ENCODE data around the gene PCSK6. TPM values are rescaled to one million over a fixed set of nuclear protein-coding genes. Genes with fewer than 3 reads are reported as not detected.
"Not testable (repeated sequence)": the region's sequence is repeated elsewhere in the genome, so short reads cannot be mapped to it uniquely, and the experiment has no call there.

The PCSK6 gene
- total RNA-seq, 1 experiment from 2014 or later: 11.5 TPM

DNA sequence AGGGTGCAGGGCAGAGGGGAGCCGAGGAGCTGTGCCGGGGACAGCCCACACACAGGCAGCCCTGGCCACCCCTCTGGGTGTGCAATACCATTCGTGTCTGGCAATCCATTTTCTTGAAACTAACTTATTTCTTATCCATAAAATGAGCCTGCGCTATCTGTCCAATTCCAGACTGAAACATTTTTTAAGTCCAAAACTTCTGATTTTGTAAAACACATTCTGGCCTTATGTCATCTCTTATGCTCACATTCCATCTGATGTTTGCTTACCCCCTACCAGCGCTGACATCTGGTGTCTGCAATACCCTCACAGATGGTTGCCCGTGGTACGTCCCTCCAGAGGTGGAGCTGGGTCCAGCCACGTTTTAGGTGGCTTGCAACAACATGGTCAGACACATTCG, 31.8 kb downstream of the PCSK6 start:
- in situ Hi-C loops (cut with HindIII; ENCODE audit: low pct_unique_long_range_greater_than_20kb, low sequenced_read_pairs): no loop called here
- DNase-seq (ENCODE audit: low read depth, low spot score): no peak

DNA sequence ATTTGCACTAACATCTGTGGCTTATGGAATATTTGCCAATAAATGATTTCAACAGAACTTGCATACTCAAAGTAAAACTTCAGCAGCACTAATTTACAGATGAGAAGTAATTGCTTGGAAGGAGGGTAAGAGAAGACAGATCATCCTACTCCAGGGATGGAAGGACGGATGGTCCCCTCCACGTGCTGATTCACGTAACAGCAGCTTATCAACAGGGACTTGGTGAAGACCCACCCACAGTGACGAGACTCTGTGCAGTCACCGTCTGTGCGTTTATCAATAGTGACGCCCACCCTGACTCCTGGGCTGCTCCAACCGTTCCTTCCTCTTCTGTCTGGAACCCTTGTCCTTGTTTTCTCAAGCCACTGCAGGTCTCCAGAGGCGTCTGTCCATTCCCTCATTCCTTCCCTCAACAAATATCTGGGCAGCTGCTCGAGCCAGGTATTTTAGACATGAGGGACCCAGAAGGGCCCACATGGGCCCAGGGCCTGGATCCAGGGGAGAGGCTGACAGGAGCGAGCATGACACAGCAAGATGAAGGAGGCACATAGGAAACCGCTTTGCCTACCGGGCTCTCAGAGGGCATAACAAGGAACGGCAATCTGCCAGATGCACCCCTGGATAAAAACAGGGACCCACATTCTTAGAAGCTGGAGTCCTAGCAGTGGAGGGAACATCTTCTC, 33.3 kb downstream of the PCSK6 start:
- in situ Hi-C loops (cut with HindIII; ENCODE audit: low pct_unique_long_range_greater_than_20kb, low sequenced_read_pairs): no loop called here

DNA sequence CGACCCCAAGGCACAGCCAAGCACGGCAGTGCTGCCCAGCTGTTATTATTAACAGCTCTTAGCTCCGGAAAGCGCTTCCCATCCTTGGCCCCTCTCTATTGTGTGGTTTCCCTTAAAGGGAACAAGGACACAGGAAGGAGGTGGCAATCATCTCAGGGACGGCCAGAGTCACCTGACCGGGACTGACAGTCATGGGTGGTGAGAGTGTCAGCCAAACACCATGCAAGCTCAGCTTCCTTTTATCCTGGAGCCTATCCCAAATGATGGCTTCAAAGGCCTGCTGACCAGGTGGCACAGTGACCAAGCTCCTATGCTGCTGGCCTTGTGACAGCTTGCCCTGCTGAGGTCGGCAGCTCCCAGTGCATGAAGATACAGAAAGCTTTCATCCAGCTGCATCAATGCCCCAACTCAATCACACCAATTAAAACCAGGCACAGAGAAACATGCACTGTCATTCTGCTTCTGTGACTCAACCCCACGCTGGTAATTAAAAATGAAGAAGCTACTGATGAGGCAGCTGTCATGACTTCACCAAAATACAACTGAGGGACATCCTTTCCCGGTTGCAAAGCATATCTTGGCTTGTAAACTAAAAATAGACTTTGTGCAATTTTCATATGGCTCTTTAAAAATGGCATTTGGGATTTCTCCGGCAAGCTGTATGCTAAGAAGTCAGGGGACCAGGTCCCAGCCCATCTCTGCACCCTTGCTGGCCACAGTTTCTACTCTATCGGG, 34.0 kb downstream of the PCSK6 start:
- peak; percentile 72 for DNase-seq (ENCODE audit: low read depth, low spot score)

More for the DNA sequence above, 33.3 kb downstream of the PCSK6 start:
- no peak for DNase-seq (ENCODE audit: low read depth, low spot score)

DNA sequence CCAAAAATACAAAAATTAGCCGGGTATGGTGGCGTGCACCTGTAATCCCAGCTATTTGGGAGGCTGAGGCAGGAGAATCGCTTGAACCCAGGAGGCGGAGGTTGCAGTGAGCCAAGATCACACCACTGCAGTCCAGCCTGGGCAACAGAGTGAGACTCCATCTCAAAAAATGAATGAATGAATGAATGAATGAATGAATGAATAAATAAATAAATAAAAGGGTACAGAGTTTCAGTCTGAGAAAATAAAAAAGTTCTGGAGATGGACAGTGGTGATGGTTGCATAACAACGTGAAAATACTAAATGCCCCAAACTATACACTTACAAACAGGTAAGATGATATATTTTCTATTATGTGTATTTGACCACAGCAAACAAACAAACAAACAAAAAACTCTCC, 34.7 kb downstream of the PCSK6 start:
- in situ Hi-C loops (cut with HindIII; ENCODE audit: low pct_unique_long_range_greater_than_20kb, low sequenced_read_pairs): not testable (repeated sequence)

More for the DNA sequence above, 34.0 kb downstream of the PCSK6 start:
- in situ Hi-C loops (cut with HindIII; ENCODE audit: low pct_unique_long_range_greater_than_20kb, low sequenced_read_pairs): no loop called here

DNA sequence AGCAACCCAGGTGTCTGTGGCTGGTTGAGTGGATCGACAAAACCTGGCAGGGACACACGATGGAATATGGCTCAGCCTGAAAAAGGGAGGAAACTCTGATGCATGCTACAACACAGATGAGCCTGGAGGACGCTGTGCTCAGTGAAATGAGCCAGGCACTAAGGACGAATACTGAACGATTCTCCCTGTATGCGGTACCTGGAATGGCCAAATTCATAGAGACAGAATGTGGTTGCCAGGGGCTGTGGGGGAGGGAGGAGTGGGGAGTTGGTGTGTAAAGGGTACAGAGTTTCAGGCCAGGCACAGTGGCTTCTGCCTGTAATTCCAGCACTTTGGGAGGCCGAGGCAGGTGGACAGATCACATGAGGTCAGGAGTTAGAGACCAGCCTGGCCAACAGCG, 35.1 kb downstream of the PCSK6 start:
- in situ Hi-C loops (cut with HindIII; ENCODE audit: low pct_unique_long_range_greater_than_20kb, low sequenced_read_pairs): no loop called here

More for the DNA sequence above, 34.7 kb downstream of the PCSK6 start:
- DNase-seq (ENCODE audit: low read depth, low spot score): not testable (repeated sequence)

DNA sequence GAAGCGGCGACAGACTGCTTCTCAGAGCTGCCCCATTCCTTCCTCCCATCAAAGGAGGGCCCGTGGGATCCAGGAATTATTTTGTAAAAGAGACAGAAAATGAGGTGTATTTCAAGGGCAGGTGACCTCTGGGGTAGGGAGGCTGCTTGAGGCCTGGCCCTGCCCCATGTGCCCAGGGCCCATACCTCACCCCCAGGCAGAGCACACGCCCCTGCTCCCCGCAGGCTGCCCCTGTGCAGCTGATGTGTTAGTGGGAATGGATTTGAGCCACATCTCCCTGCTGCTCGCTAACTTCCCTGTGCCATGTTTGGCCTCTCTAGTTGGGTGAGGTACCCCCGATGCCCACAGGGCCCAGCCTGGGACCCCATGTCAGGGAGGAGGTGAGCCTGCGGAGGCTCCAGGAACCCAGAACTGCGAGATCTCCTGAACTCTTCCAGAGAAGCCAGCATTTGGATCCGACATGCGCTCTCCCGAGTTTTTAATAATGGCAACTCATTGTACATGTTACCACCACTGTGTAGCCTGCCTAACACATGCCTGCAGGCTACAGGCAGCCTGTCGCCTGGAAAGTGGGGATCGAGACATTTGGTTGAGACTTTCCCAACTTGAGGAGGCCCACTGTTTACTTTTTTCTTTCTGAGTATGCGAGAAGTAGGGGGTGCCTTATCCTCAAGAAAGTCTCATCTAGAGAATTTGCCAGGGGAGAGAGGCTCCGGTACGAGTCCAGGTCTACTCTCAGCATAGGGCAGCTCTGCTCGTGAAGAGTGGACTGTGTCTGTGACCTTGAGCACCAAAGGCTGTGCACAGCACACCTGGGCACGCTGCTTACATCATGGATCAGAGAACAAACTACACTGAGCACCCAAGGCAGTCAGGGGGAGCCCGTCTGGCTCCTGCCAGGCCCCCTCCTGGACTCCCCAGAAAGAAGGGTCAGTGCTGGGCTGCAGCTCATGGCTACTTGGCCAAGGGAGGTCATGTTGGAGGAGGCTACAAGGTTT, 36.1 kb downstream of the PCSK6 start:
- in situ Hi-C loops (cut with HindIII; ENCODE audit: low pct_unique_long_range_greater_than_20kb, low sequenced_read_pairs): no loop called here
- no peak for DNase-seq (ENCODE audit: low read depth, low spot score)

More for the DNA sequence above, 35.1 kb downstream of the PCSK6 start:
- no peak for DNase-seq (ENCODE audit: low read depth, low spot score)

DNA sequence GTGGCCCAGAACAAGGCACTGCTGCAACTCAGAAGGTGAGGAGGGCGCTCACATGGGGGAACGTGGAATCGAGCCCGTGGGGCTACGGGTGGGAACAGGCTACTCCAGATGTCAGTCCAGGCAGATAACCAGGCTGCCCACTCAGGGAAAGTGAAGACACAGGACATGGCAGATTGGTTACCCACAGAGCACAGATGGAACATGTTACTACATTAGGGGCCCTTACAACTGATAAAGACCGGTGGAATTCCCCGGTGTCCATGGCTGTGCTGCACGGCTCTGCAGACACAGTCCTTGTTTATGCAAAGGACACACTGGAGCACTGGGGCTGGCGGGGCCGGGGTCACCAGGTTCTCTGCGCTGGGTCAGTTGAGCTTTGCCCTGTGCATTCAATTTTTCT, 36.9 kb downstream of the PCSK6 start:
- in situ Hi-C loops (cut with HindIII; ENCODE audit: low pct_unique_long_range_greater_than_20kb, low sequenced_read_pairs): no loop called here
- no peak for DNase-seq (ENCODE audit: low read depth, low spot score)

DNA sequence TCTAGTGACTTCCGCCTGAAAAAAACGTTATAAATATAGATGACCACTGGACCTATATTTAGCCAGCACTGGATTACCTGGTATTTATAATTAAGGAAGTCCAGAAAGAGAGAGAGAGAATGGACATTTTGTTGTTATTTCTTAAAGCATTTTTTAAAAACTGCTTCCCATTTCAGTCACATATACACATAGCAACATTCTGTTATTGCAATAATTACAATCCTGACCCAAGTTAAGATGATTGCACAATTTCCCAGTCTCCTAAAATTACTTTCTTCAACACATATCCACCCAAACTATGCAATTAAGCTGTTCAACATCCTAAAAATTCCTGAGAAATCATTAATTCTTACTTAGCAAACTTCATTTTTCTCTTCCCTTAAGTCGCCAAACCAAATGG, 37.7 kb downstream of the PCSK6 start:
- in situ Hi-C loops (cut with HindIII; ENCODE audit: low pct_unique_long_range_greater_than_20kb, low sequenced_read_pairs): no loop called here
- no peak for DNase-seq (ENCODE audit: low read depth, low spot score)

DNA sequence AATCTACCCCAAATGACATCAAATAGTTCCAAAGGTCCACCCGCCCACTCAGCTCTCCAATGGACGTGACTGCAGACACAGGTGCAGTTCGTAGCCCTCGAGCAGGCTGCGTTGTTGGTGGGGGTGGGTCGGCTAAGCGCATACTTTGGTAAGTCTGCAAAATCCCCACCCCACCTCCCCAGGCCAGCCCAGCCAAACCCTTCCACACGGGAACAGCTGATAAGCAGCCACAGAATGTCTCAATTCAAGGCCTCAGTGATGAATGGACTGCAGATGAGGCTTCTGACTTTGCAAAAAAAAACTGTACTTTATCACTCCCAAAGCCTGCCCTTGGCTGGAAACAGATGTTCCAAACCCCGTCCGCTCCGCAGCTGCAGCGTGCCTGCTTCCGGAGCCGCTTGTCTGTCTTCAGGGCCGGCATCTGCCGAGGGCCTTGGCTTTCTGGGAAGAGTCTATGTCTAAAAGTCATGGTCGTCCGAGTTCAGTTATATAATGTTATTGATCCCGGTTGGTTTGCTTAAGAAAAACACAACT, 38.2 kb downstream of the PCSK6 start:
- in situ Hi-C loops (cut with HindIII; ENCODE audit: low pct_unique_long_range_greater_than_20kb, low sequenced_read_pairs): no loop called here
- DNase-seq (ENCODE audit: low read depth, low spot score): no peak

DNA sequence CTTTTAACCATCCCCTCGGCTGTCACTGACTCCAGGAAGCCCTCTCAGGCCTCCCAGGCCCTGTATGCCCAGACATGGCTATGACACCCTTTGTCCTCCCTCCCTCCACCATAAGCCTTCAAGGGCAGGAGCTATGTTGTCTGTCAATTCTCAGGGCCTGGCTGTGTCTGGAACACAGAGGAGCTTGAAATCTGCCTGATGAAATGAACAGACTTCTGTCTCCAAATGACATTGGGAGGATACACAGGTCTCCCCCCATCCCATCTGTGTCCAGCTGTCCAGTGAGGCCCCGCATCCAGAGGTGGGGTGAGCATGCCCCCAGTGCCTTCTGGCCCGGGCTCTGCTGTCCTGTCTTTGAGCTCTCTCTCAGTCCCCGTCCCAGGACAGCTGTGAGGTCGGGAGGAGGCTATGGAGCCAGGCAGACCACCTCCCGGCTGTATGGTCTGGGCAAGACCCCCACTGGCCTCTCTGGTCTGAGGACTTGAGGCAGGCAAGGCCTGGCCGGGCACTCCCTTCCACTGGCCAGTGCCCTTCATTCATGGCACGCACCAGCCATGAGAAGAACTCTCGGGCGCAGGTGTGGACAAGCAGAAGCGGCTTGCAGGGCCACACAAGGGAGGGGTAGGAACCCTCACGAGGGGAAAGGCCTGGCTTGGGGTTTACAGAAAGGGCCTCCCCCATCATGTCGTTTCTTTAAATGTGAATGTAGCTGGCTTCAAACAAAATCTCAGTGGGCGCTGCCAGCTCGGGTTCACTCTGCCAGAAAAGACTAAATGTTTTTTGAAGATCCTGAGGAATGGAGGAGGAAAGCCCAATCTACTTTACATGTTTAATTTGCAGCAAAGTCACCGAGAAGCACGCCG, 38.9 kb downstream of the PCSK6 start:
- no peak for DNase-seq (ENCODE audit: low read depth, low spot score)
- in situ Hi-C loops (cut with HindIII; ENCODE audit: low pct_unique_long_range_greater_than_20kb, low sequenced_read_pairs): no loop called here

DNA sequence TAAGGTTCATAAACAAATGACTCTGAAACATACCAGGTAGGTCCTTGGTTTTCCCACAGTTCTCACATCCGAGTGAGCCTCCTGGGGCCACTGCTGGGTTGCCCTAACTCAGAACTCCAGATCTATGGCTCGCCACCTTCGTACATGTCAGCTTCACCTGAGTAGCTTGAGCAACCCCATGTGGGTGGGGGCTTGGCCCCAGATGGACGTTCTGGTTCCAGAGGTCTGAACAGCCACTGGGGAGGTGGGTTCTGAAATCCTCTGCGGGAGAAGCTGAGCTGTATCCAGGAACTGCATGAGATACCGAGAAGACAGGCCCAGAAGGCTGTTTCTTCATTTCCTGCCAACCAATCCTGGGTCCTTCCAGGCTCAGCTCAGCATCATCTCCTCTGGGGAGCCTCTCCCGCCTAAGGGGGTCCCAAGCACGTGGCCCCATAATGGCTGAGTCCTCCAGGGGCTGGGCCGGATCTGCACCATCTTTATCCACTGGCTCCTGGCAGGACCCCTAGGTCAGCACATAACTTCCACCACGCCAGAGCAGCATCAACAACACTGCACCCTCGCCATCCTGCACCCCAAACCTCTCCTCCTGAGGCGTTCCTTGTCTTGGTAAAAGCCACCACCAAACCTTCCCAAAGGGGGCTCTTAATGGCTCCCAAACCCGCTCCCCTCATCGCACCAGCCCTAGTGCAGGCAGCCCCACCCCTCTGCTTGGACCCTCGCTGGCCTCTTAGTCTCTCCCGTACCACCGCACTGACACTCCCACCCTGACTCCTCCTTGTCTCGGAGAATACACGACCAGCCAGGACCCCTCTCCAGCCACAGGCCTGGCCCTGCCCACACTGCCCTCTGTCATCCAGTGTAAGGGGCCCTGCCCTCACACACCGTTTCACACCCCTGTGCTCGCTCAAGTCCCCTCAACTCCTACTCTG, 39.8 kb downstream of the PCSK6 start:
- in situ Hi-C loops (cut with HindIII; ENCODE audit: low pct_unique_long_range_greater_than_20kb, low sequenced_read_pairs): no loop called here

DNA sequence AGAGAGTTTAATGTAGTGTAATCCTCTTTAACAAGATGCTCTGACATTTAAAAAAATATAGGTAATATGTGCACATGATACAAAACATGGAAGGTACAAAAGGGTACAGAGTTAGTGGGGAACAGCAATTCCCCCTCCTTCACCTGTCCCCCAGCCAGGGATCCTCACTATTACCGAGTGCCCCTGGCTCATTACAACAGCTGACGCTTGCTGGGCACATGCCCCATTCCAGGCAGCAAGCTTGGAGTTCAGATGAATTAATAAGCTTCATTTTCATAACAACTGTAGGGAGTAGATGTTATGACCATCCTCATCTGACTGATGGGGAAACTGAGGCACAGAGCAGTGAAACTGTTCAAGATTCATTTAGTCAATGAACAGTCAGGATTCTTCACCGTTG, 41.2 kb downstream of the PCSK6 start:
- in situ Hi-C loops (cut with HindIII; ENCODE audit: low pct_unique_long_range_greater_than_20kb, low sequenced_read_pairs): no loop called here
- DNase-seq (ENCODE audit: low read depth, low spot score): no peak

More for the DNA sequence above, 39.8 kb downstream of the PCSK6 start:
- DNase-seq (ENCODE audit: low read depth, low spot score): no peak

DNA sequence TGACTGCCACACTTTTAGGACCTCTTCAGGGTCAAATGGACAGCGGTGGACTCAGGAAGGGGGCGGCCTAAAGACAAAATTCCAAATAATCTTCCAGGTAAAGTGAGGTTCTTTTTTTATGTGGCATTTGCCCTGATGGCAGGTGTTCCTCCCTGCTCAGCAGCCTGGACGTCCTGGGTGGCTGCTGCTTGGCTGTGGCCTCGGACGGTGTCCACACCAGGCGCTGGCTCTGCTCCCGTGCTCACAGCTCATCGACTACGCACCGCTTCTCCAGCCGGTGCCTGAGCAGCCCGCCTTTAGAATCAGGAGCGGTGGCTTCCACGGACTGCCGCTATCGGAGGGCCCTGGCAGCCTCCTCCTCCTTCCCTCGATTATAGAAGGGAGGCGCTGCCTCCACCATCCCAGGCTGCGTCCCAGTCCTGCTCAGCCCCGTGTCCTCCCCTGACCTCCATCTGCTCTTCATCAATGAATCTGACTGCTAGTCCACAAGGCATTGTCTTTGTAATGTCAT, 41.9 kb downstream of the PCSK6 start:
- in situ Hi-C loops (cut with HindIII; ENCODE audit: low pct_unique_long_range_greater_than_20kb, low sequenced_read_pairs): no loop called here
- no peak for DNase-seq (ENCODE audit: low read depth, low spot score)

DNA sequence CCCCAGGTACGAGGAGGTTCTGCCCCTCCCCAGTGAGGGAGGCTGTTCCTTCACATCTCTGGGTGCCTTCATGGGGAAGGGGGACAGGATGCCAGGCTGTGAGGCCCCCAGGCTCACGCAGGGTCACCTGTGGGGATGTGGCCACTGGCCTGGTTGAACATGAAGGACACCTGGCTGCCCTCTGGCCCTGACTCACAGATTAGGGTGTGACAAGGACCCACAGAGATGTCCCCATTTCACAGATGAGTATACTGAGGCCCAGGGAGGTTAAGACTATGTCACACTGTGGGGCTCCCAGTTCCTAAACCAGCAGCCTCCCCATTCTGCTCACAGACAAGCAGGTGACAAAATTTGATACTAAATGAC, 42.4 kb downstream of the PCSK6 start:
- in situ Hi-C loops (cut with HindIII; ENCODE audit: low pct_unique_long_range_greater_than_20kb, low sequenced_read_pairs): no loop called here
- DNase-seq (ENCODE audit: low read depth, low spot score): no peak

DNA sequence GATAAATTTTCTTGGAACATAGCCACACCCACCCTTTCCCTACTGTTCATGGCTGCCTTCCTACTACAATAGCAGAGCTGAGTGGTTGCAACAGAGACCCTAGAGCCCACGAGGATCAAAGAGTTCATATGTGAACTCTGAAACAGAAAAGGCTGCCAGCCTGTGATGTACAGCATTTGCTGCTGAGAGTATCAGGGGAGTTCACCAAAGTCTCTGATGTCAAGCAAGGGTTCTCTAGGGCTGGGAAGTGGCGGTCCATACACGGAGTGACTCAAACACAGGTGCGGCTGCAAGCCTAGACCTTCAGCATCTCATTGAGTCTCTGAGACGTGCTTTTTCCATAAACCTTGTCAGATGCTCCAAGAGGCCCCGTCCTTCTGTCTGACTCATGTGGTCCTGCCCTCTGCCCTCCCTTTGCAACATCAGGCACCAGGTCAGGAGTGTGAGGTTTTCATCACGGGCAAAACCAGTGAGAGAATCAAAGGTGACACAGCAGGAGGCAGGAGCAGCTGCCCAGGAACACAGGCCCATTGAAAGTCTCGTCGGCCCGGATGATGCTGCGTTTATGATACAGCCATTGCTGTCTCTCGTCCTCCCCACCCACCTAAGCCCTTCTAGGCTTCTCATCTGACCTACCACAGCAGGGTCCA, 42.9 kb downstream of the PCSK6 start:
- in situ Hi-C loops (cut with HindIII; ENCODE audit: low pct_unique_long_range_greater_than_20kb, low sequenced_read_pairs): no loop called here
- DNase-seq (ENCODE audit: low read depth, low spot score): no peak
